Stimulated activated CD8-positive, alpha-beta memory T cell treated with anti-CD3 and anti-CD28 coated beads, Interleukin-7, amount 100 ng/mL, for 4 hours (primary cell): ENCODE results near the gene INTS1.

Source experiments
- DNase-seq, 2 donors: peaks; one replicate each; pipeline ENCODE4 v3.0.0-alpha.2; 2020; ENCODE audit warnings: low read depth in 2 of 2

The INTS1 gene

GRCh38 chr7:1431226-1431625, 73.0 kb downstream of the INTS1 start:
- DNase-seq, result no peak

GRCh38 chr7:1430056-1430845, 73.9 kb downstream of the INTS1 start:
- DNase-seq, result no peak

- no peak for DNase-seq
Measured at GRCh38 chr7:1428941-1429501, 75.2 kb downstream of the INTS1 start.

- DNase-seq, result no peak
Measured at GRCh38 chr7:1427064-1427657, 77.0 kb downstream of the INTS1 start.

DNA sequence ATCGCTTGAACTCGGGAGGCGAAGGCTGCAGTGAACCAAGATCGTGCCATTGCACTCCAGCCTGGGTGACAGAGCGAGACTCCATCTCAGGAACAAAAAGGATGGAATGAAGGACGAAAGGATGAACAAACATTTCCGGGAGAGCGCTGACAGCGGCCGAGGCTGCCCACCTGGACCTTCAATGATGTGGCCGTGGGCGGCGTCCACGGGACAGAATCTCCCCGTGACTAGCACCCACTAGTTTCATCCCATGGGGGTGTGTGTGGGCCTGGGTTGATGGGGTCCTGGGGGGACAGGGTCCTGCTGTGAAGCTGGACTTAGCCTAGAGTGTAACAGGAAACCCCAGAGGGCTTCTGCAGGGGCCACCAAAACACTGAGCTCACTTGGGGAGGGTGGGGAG, 77.7 kb downstream of the INTS1 start:
- DNase-seq, result no peak

- no peak for DNase-seq
Measured at GRCh38 chr7:1425292-1426136, 78.7 kb downstream of the INTS1 start.

- no peak for DNase-seq
Measured at GRCh38 chr7:1424041-1424440, 80.1 kb downstream of the INTS1 start.

DNA sequence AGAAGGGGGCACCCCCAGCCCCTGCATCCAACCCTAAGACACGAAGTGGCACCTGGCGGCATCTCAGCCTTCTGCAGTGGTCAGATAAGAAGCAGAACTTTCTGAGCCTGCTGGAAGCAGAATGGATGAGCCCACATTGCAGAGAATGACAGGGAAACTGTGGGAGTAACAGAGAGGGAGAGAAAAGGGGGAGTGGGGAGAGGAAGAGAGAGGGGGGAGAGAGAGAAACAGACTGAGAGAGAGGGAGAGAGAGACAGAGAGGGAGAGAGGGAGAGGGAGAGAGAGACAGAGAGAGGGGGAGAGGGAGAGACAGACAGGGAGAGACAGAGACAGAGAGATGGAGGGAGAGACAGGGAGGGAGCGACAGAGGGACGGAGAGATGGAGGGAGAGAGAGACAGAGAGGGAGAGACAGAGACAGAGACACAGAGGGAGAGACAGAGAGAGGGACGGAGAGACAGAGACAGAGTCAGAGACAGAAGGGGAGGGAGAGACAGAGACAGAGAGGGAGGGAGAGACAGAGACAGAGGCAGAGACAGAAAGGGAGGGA, 80.9 kb downstream of the INTS1 start:
- DNase-seq, result no peak

- DNase-seq, result no peak
Measured at GRCh38 chr7:1422512-1423263, 81.5 kb downstream of the INTS1 start.

DNA sequence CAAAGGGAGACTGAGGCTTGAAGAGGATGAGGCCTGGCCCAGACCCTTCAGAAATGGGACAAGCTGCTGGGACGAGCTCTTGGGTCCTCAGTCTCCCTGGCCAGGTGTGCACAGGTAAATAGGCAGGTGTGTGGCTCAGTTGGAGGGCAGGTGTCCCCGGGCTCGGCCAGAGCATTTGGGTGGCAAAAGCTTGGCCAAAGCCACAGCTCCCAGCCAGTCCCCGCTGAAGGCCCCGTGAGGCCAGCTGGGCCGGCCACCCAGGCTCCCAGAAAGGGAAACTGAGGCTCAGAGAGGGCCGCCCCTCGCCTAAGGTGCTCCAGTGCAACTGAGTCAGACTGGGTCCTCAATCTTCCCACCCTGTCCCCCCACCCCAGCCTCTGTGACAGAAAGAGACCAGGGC, 82.2 kb downstream of the INTS1 start:
- DNase-seq, result no peak

DNA sequence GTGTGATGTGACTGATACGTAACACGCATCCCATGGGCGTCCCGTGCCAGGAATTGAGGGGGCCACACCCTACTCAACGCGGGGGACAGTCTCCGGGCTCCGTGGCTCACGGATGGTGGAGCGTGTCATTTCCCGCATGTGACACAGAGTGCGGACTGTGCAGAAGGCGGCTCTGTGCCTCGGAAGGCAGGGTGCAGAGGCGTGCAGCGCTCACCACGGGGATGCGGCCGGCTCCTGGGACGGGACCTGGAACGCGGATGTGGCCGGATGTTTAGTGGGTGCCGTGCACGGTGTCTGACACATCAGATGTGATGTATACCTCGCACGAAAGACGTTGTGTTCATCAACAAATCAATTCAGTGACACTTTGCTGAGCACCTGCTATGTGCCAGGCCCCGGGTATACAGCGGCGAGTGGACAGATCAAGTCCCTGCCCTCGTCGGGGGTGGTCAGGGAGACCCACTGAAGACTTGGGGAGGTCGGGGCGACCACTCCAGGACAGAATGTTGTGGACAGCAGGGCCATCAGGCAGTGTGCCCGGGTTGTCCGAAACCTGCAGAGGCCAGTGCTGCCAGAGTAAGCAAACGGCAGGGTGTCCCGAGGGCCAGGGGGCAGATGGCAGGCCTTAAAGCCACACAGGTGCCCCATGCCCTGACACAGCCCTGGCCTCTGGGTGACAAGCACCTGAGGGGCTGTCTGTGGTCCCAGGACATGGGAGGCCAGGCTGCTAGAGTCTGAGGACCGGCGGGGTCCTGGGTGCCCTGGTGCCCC, 83.0 kb downstream of the INTS1 start:
- DNase-seq, result no peak
